ENCODE measurements around the gene KIAA0319L. TPM values are rescaled to one million over a fixed set of nuclear protein-coding genes. Genes with fewer than 3 reads are reported as not detected.

Gene KIAA0319L
- total and polyA plus RNA-seq, 11 donors = 21.0 to 108 (median 76.6) TPM

- Histone ChIP-seq H3K4me1 (peaks cover 0 to 38% (median 13%) of the 10 kb centered on the region in 12 donors), H3K27ac (no peak overlapping the region), H3K27me3 (no peaks in the 10 kb centered on the region), H3K4me3 (no peak overlapping the region), H3K36me3 (peaks cover 0 to 45% (median 33%) of the 10 kb centered on the region in 9 donors), H3K9me3 (no peaks in the 10 kb centered on the region)
- DNase-seq (no peak), ATAC-seq (no peak)
- no peak for TF ChIP-seq POLR2A (IDR thresholded peaks at IDR 0.05)
- no peak for TF ChIP-seq CTCF (IDR thresholded peaks at IDR 0.05)
- 62 to 71% (median 67%) methylated on average over 12 of the region's 12 CpGs for WGBS, 4 donors
- intact Hi-C loops (cut with DNase I) = loop anchor here in 5 of 10 donors (5.0 to 10.0 kb wide), 4 partner anchors 111 to 368 kb away; partner anchors contain the start of gene SFPQ (in 1 of the 5)
These were observed 6.0 kb upstream of the KIAA0319L start for GRCh38 chr1:35563166-35563565.

GRCh38 chr1:35561972-35562680 lies 4.9 kb upstream of the KIAA0319L start:
- ATAC-seq (no peak), DNase-seq (no peak)
- Histone ChIP-seq H3K27me3 (no peaks in the 10 kb centered on the region), H3K4me3 (no peak overlapping the region), H3K36me3 (peaks cover 0 to 43% (median 33%) of the 10 kb centered on the region in 9 donors), H3K4me1 (peaks cover 0 to 40% (median 15%) of the 10 kb centered on the region in 12 donors), H3K9me3 (no peaks in the 10 kb centered on the region), H3K27ac (no peak overlapping the region)
- TF ChIP-seq CTCF (IDR thresholded peaks at IDR 0.05) (no peak), POLR2A (IDR thresholded peaks at IDR 0.05) (no peak)
- WGBS, 4 donors = 90 to 95% (median 92%) methylated on average over 11 to 15 of the region's 15 CpGs
- intact Hi-C loops (cut with DNase I) = loop anchor here in 6 of 10 donors (1.0 to 10.0 kb wide), 6 partner anchors 34 to 367 kb away; partner anchors contain the start of gene SFPQ (in 1 of the 6)

DNA sequence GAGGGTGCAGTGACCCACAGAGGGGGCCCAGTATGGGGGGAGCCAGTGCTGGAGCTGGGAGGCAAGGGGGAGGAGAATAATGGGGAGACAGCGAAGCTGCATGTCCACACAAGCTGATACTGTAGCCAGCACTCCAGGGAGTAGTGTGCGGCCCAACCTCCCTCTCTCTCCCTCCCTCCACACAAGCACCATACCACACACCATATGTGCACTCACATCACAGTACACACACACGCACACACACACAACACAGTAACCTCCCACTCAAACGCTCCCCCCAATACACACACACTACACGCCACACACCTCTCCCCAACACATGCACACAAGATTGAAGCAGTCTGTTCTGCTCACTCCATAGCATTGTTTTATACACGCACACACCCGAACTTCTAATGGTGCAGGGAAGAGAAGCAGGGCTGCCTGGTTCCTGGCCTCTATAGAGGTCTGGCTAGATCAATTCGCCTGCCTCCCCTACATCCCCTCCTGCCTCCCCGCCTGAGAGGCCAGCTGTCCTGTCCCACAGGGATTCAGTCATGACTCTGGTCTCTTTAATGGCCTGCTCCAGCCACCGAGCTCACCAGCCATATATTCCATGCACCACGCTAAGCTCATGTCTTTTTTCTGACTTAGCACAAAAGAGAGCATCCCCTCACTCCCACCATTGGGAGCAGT lies 4.2 kb upstream of the KIAA0319L start:
- peaks cover 0 to 40% (median 33%) of the 10 kb centered on the region in 9 donors for H3K36me3 ChIP-seq
- intact Hi-C loops (cut with DNase I) = loop anchor here in 5 of 10 donors (2.0 to 10.0 kb wide), 5 partner anchors 109 to 367 kb away; partner anchors contain the start of gene SFPQ (in 1 of the 5)
- H3K27me3 ChIP-seq = no peaks in the 10 kb centered on the region
- no peak for ATAC-seq
- 73 to 86% (median 76%) methylated on average over 11 of the region's 11 CpGs for WGBS, 4 donors
- peaks cover 0 to 43% (median 18%) of the 10 kb centered on the region in 12 donors for H3K4me1 ChIP-seq
- H3K27ac ChIP-seq = peak overlapping the region in 5 of 12 donors; percentile 24 to 62 (median 39)
- TF ChIP-seq POLR2A (IDR thresholded peaks at IDR 0.05) (no peak), CTCF (IDR thresholded peaks at IDR 0.05) (no peak)
- H3K4me3 ChIP-seq = peak overlapping the region in 1 of 12 donors; percentile 25
- no peaks in the 10 kb centered on the region for H3K9me3 ChIP-seq
- no peak for DNase-seq
